B cell (primary cell): ENCODE measurements around the gene B3GLCT.

ENCODE experiments used
- EZH2 ChIP-seq: IDR thresholded peaks from 2 replicates; pipeline ENCODE4 v1.6.1; 2012; ENCODE audit warnings: borderline replicate concordance, low read depth, mild to moderate bottlenecking, moderate library complexity, low read length; ENCODE audit not compliant: insufficient read depth, poor library complexity, severe bottlenecking
- TF ChIP-seq, protein P1 (sequence below): fragments of 200-600 bp; IDR thresholded peaks from one replicate; pipeline ENCODE4 v1.8.0; 2022; ENCODE audit warnings: antibody characterized with exemption, mild to moderate bottlenecking

DNA sequence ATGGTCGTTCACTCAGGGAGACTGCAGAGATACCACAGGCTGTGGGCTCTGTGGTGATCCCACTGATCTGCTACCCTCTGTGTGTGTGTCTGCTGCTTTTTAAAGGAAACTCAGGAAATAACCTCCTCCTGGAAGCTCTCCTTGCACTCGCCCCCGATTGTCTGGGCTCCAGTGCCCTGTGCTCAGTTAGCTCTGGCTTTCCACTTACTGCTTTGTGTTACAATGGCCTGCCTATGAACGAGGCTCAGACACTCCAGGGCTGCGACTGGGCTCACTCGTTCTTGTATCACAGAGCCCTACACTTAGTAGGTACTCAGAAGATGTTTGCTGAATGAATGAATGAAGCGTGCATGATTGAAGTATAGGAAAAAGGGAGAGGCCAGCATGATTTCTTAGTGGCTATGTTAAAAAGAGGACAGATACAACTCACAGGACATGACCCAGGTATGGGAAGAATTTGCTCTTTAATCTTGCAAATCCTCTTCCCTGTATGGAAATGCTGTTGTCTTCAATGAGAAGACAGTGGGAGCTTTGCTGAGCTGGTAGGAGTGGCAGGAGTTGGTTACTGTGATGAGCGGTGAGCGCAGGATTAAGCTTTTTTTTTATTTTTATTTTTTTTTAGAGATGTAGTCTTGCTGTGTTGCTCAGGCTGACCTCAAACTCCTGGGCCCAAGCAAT, 26.4 kb downstream of the B3GLCT start:
- TF ChIP-seq, protein P1, sequence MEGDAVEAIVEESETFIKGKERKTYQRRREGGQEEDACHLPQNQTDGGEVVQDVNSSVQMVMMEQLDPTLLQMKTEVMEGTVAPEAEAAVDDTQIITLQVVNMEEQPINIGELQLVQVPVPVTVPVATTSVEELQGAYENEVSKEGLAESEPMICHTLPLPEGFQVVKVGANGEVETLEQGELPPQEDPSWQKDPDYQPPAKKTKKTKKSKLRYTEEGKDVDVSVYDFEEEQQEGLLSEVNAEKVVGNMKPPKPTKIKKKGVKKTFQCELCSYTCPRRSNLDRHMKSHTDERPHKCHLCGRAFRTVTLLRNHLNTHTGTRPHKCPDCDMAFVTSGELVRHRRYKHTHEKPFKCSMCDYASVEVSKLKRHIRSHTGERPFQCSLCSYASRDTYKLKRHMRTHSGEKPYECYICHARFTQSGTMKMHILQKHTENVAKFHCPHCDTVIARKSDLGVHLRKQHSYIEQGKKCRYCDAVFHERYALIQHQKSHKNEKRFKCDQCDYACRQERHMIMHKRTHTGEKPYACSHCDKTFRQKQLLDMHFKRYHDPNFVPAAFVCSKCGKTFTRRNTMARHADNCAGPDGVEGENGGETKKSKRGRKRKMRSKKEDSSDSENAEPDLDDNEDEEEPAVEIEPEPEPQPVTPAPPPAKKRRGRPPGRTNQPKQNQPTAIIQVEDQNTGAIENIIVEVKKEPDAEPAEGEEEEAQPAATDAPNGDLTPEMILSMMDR = no peak
- TF ChIP-seq EZH2 = no peak
